ENCODE data around the gene IL19. TPM values are rescaled to one million over a fixed set of nuclear protein-coding genes. Genes with fewer than 3 reads are reported as not detected.
A peak's percentile ranks its signal among the peaks of the same experiment; 100 is the strongest.

IL19 gene
- total RNA-seq, 2 donors from 2014 or later, result not detected

DNA sequence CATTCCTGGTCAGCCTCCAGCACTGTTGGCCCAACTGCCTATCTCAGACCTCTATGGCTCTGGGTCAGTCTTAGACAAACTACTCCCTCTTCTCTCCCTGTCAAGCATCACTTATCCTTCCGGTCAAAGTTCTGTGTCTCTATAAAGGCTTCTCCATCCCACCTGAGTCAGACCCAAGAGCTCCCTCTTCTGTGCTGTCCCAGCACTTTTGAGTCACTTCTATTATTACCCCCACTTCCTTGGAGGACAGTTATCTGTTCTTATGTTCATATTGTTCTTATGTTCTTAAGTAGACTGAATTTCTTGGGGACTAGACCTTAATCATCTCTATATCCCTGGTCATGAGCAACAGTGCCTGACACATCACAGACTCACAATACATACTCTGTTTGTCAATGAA lies 30.9 kb downstream of the IL19 start:
- Mint-ChIP-seq H3K9me3 (no peaks in the 10 kb centered on the region), H3K27ac (peak overlapping the region; percentile 5), H3K4me3 (peak overlapping the region; percentile 28 to 30), H3K36me3 (ENCODE audit: insufficient read depth in 2 of 2) (peaks cover 0 to 3% of the 10 kb centered on the region in 2 donors), H3K27me3 (ENCODE audit: low read depth) (peaks cover 36% of the 10 kb centered on the region), H3K4me1 (ENCODE audit: low read depth) (peaks cover 87% of the 10 kb centered on the region)
- DNase-seq, result no peak
- peak in 1 of 2 donors; percentile 2 for ATAC-seq (replicated peaks in 1 of 2)

GRCh38 chr1:206802401-206802800 lies 31.8 kb downstream of the IL19 start:
- peak overlapping the region; percentile 74 to 77 for H3K4me3 Mint-ChIP-seq
- H3K4me1 Mint-ChIP-seq (ENCODE audit: low read depth), result peaks cover 96% of the 10 kb centered on the region
- H3K27me3 Mint-ChIP-seq (ENCODE audit: low read depth), result peaks cover 31% of the 10 kb centered on the region
- ATAC-seq (replicated peaks in 1 of 2) (no peak), DNase-seq (no peak)
- no peaks in the 10 kb centered on the region for H3K9me3 Mint-ChIP-seq
- peak overlapping the region; percentile 81 for H3K27ac Mint-ChIP-seq
- peaks cover 0 to 3% of the 10 kb centered on the region in 2 donors for H3K36me3 Mint-ChIP-seq (ENCODE audit: insufficient read depth in 2 of 2)

- peaks cover 31% of the 10 kb centered on the region for H3K27me3 Mint-ChIP-seq (ENCODE audit: low read depth)
- H3K36me3 Mint-ChIP-seq (ENCODE audit: insufficient read depth in 2 of 2), result peaks cover 0 to 3% of the 10 kb centered on the region in 2 donors
- ATAC-seq (replicated peaks in 1 of 2), result peak; percentile 92
These were observed 32.7 kb downstream of the IL19 start for GRCh38 chr1:206803221-206803730.

GRCh38 chr1:206804156-206804737 lies 33.7 kb downstream of the IL19 start:
- Mint-ChIP-seq H3K4me3 (peak overlapping the region; percentile 74 to 77), H3K36me3 (ENCODE audit: insufficient read depth in 2 of 2) (peaks cover 0 to 3% of the 10 kb centered on the region in 2 donors), H3K27ac (peak overlapping the region; percentile 64), H3K9me3 (no peaks in the 10 kb centered on the region), H3K4me1 (ENCODE audit: low read depth) (peaks cover 92% of the 10 kb centered on the region), H3K27me3 (ENCODE audit: low read depth) (peaks cover 25% of the 10 kb centered on the region)
- ATAC-seq (replicated peaks in 1 of 2) (no peak), DNase-seq (no peak)

More at GRCh38 chr1:206803221-206803730, 32.7 kb downstream of the IL19 start:
- H3K27ac Mint-ChIP-seq, result peak overlapping the region; percentile 81
- peak overlapping the region; percentile 74 to 77 for H3K4me3 Mint-ChIP-seq
- peaks cover 92% of the 10 kb centered on the region for H3K4me1 Mint-ChIP-seq (ENCODE audit: low read depth)
- DNase-seq, result peak; percentile 82 to 84
- no peaks in the 10 kb centered on the region for H3K9me3 Mint-ChIP-seq

- ATAC-seq (replicated peaks in 1 of 2), result no peak
- no peak overlapping the region for H3K27ac Mint-ChIP-seq
- peaks cover 85% of the 10 kb centered on the region for H3K4me1 Mint-ChIP-seq (ENCODE audit: low read depth)
- DNase-seq, result no peak
- peak overlapping the region; percentile 2 to 65 for H3K4me3 Mint-ChIP-seq
- no peaks in the 10 kb centered on the region for H3K9me3 Mint-ChIP-seq
- H3K27me3 Mint-ChIP-seq (ENCODE audit: low read depth), result peaks cover 17% of the 10 kb centered on the region
- peaks cover 0 to 3% of the 10 kb centered on the region in 2 donors for H3K36me3 Mint-ChIP-seq (ENCODE audit: insufficient read depth in 2 of 2)
These were observed 34.8 kb downstream of the IL19 start for GRCh38 chr1:206805357-206805756.

- peak; percentile 80 to 82 for ATAC-seq (replicated peaks in 1 of 2)
- Mint-ChIP-seq H3K4me1 (ENCODE audit: low read depth) (peaks cover 56% of the 10 kb centered on the region), H3K4me3 (no peak overlapping the region), H3K27me3 (ENCODE audit: low read depth) (peaks cover 6% of the 10 kb centered on the region), H3K9me3 (peaks cover 0 to 3% of the 10 kb centered on the region in 2 donors), H3K36me3 (ENCODE audit: insufficient read depth in 2 of 2) (peaks cover 2 to 11% of the 10 kb centered on the region in 2 donors), H3K27ac (no peak overlapping the region)
- peak; percentile 55 to 60 for DNase-seq
These were observed 38.0 kb downstream of the IL19 start for GRCh38 chr1:206808615-206809014.

- H3K4me1 Mint-ChIP-seq (ENCODE audit: low read depth), result peaks cover 53% of the 10 kb centered on the region
- peak in 1 of 2 donors; percentile 65 for ATAC-seq (replicated peaks in 1 of 2)
These were observed 39.0 kb downstream of the IL19 start for GRCh38 chr1:206809504-206810084.

DNA sequence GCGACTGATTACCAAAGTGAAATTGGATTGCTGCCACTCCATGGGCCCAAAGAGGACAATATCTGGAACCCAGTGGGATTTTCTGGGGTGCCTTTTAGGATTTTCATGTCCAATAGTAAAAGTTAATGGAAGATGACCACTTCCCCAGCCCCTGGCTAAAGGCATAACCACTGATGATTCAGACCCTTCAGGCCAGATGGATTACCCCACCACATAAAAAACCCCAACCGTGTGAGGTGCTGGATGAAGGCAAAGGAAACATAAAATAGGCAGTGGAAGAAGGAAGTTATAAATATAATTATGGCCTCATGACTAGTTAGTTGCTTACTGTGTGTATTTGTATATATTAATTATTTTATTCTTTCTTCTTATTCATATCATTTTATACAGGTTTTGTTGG lies 41.9 kb downstream of the IL19 start:
- H3K9me3 Mint-ChIP-seq, result peaks cover 2 to 6% of the 10 kb centered on the region in 2 donors

More at GRCh38 chr1:206809504-206810084, 39.0 kb downstream of the IL19 start:
- peak in 1 of 2 donors; percentile 38 for DNase-seq
- Mint-ChIP-seq H3K9me3 (peaks cover 0 to 6% of the 10 kb centered on the region in 2 donors), H3K4me3 (no peak overlapping the region), H3K27ac (no peak overlapping the region), H3K36me3 (ENCODE audit: insufficient read depth in 2 of 2) (peaks cover 3 to 14% of the 10 kb centered on the region in 2 donors), H3K27me3 (ENCODE audit: low read depth) (peaks cover 6% of the 10 kb centered on the region)

GRCh38 chr1:206814716-206815341 lies 44.3 kb downstream of the IL19 start:
- DNase-seq (no peak), ATAC-seq (replicated peaks in 1 of 2) (no peak)
- Mint-ChIP-seq H3K27me3 (ENCODE audit: low read depth) (no peaks in the 10 kb centered on the region), H3K4me1 (ENCODE audit: low read depth) (peaks cover 45% of the 10 kb centered on the region), H3K27ac (no peak overlapping the region), H3K36me3 (ENCODE audit: insufficient read depth in 2 of 2) (peaks cover 3 to 14% of the 10 kb centered on the region in 2 donors), H3K9me3 (peaks cover 2 to 6% of the 10 kb centered on the region in 2 donors), H3K4me3 (no peak overlapping the region)

More for the DNA sequence above, 41.9 kb downstream of the IL19 start:
- H3K27me3 Mint-ChIP-seq (ENCODE audit: low read depth), result no peaks in the 10 kb centered on the region
- ATAC-seq (replicated peaks in 1 of 2) (no peak), DNase-seq (no peak)
- H3K4me3 Mint-ChIP-seq, result no peak overlapping the region
- peaks cover 3 to 14% of the 10 kb centered on the region in 2 donors for H3K36me3 Mint-ChIP-seq (ENCODE audit: insufficient read depth in 2 of 2)
- H3K4me1 Mint-ChIP-seq (ENCODE audit: low read depth), result peaks cover 53% of the 10 kb centered on the region
- no peak overlapping the region for H3K27ac Mint-ChIP-seq

DNA sequence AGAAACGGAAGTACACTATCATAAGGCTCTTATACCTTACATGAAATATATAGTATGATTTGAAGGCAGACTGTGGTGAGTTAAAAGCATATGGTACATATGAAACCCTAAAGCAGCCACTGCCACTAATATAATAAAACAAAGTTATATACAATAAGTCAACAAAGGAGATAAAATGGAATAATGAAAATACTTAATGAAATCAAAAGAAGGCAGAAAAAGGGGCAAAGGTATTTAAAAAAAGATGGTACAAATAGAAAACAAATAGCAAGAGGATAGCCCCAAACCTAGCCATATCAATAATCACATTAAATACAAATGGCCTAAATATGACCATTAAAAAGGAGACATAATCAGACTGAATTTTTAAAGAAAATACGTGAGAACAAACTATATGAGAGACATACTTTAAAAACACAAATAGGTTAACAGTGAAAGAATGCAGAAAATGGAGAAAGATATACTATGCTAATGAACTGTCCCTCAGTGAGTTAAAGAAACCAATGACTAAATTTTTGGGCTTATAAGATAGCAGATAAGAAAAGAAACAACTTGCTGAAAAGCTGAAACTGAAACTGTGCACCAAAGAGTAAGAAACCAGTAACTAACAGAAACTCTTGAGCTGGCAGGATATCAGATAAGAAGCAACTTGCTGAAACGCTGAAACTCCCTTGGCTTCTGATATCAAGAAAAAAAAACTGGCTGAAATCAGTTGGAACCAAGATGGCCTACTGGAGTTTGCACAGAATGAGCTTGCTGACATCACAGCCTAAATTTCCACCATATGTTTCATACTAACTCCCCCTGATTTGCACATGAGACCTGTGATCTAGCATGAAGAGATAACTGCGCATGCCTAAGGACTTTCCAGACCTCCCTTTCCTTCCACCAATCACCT lies 46.1 kb downstream of the IL19 start:
- peak; percentile 92 to 93 for ATAC-seq (replicated peaks in 1 of 2)
- peaks cover 3 to 12% of the 10 kb centered on the region in 2 donors for H3K36me3 Mint-ChIP-seq (ENCODE audit: insufficient read depth in 2 of 2)

DNA sequence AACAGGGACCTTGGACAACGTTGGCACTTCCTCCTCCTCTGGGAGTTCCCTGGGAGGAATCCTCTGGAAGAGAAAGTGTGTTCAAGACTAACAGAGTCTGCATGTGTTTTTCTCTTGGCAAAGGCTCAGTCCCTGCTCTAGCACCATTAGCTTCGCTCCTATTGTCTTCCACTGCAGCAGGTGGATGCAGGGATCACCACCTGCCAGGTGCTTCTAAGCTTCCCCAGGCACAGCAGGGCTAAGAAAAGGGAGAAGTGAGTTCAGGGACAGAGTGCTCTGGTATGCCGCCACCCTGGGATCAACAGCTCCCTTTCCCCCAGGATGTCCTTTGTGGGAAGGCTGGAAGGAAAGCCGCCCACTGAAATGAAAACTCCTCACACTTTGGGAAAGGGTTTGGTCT lies 50.9 kb downstream of the IL19 start:
- Mint-ChIP-seq H3K9me3 (no peaks in the 10 kb centered on the region), H3K36me3 (ENCODE audit: insufficient read depth in 2 of 2) (no peaks in the 10 kb centered on the region), H3K27me3 (ENCODE audit: low read depth) (no peaks in the 10 kb centered on the region), H3K27ac (no peak overlapping the region), H3K4me3 (no peak overlapping the region), H3K4me1 (ENCODE audit: low read depth) (peaks cover 21% of the 10 kb centered on the region)
- ATAC-seq (replicated peaks in 1 of 2), result no peak
- no peak for DNase-seq

More for the DNA sequence above, 46.1 kb downstream of the IL19 start:
- Mint-ChIP-seq H3K4me3 (peak overlapping the region; percentile 56 to 83), H3K27ac (peak overlapping the region; percentile 83), H3K4me1 (ENCODE audit: low read depth) (peaks cover 45% of the 10 kb centered on the region), H3K27me3 (ENCODE audit: low read depth) (no peaks in the 10 kb centered on the region), H3K9me3 (peaks cover 2 to 6% of the 10 kb centered on the region in 2 donors)
- DNase-seq, result peak; percentile 32 to 44

GRCh38 chr1:206823727-206824126 lies 53.2 kb downstream of the IL19 start:
- ATAC-seq (replicated peaks in 1 of 2) (no peak), DNase-seq (no peak)
- peaks cover 8% of the 10 kb centered on the region for H3K4me1 Mint-ChIP-seq (ENCODE audit: low read depth)
- no peak overlapping the region for H3K27ac Mint-ChIP-seq
- no peaks in the 10 kb centered on the region for H3K9me3 Mint-ChIP-seq
- no peaks in the 10 kb centered on the region for H3K27me3 Mint-ChIP-seq (ENCODE audit: low read depth)
- H3K4me3 Mint-ChIP-seq, result no peak overlapping the region
- no peaks in the 10 kb centered on the region for H3K36me3 Mint-ChIP-seq (ENCODE audit: insufficient read depth in 2 of 2)

All from activated T-cell treated with anti-CD3 and anti-CD28 coated beads, Interleukin-2, amount 50 U/mL, for 72 hours (primary cell).